Activated CD4-positive, alpha-beta T cell treated with anti-CD3 and anti-CD28 coated beads, Interleukin-2, amount 50 U/mL, for 4 hours (primary cell): ENCODE results near the gene SEPTIN6.
"Not testable (repeated sequence)": the region's sequence is repeated elsewhere in the genome, so short reads cannot be mapped to it uniquely, and the experiment has no call there.

Experiments used
- DNase-seq, 2 experiments: peaks; one replicate each; pipeline ENCODE4 v3.0.0-alpha.2; 2020

Gene SEPTIN6

GRCh38 chrX:119690921-119691716, 1.8 kb downstream of the SEPTIN6 start:
- peak; percentile 72 to 73 for DNase-seq

DNA sequence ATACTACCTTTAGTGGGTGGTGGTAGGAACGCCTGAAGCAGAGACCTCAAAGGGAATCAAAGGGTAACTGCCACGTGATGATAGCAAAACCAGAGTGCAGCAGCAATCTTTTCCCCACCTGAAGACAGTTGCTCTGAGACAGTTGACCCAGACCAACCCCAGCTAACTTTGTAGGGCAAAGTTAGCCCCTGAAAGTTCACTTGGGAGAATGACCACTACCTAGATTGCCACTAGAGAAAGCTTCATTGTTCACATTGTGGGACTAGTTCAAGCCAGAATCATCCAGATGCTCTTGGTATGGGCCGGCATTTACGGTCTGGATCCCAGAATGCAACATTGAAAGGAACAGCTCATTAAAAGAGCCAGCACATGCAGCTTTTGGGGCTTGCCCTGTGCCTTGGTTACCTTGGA, 4.1 kb downstream of the SEPTIN6 start:
- DNase-seq: no peak

- no peak for DNase-seq
Observed at GRCh38 chrX:119687661-119688413, 5.1 kb downstream of the SEPTIN6 start.

GRCh38 chrX:119686087-119686691, 6.8 kb downstream of the SEPTIN6 start:
- no peak for DNase-seq

- DNase-seq: peak in 1 of 2 experiments; percentile 37
Observed at GRCh38 chrX:119685225-119686066, 7.5 kb downstream of the SEPTIN6 start.

DNA sequence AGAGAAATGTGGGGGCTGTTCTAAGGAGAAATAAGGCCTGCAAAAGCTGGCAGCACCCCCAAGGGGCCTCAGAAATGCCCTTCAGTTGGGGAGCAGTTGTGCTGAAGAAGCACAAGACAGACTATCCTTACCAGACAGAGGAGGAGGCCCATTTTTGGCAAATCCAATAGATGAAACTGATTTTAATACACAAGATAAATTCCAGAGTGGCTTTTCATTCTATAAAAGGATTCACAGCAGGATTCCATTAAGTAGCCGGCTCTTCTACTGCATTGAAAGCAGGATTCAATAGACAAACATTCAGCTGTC, 8.1 kb downstream of the SEPTIN6 start:
- no peak for DNase-seq

GRCh38 chrX:119684312-119684711, 8.7 kb downstream of the SEPTIN6 start:
- DNase-seq: not testable (repeated sequence)

DNA sequence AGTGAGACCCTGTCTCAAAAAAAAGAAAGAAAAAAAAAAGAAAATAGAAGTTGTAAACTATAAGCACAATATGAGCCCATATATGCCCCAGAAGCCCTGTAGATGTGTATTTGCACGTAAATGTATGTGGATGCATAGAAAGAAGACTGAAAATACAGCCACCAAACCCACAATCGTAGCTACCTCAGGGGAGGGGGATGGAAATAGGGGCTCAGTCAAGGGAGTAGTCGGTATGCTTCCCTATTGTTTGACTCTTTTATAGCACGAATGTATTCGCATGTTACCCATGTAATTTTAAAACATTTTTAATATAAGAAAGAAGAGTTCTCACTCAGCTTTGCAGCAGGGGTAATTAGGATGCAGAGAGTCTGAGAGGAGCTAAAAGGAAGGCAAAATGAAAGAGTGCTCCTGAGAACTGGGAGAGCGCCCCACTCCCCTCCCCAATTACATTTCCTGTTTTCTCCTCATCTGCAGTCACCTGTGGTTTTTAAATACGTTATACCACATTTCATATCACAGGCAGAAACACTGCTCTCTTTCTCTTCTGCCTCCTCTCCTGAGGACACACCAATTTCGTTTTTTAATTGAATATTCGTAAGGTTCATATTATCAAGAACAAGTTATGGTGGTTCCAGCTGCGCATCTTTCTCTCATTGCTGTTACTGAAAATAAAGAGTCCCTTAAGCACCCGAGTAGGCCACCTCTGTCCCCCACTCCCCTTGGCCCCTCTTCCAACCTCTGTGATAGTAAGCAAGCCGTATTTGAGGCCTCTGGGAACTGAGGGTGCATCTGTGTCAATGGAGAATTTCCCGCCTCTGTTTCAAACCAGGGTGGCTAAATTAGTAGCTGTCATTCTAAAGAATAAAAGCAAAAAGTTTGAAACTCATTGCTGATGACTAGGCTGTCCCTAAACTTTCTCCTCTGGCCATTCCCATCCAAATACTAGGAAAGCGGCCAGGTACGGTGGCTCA, 10.7 kb downstream of the SEPTIN6 start:
- DNase-seq: no peak

- no peak for DNase-seq
Observed at GRCh38 chrX:119677654-119677981, 15.3 kb downstream of the SEPTIN6 start.

DNA sequence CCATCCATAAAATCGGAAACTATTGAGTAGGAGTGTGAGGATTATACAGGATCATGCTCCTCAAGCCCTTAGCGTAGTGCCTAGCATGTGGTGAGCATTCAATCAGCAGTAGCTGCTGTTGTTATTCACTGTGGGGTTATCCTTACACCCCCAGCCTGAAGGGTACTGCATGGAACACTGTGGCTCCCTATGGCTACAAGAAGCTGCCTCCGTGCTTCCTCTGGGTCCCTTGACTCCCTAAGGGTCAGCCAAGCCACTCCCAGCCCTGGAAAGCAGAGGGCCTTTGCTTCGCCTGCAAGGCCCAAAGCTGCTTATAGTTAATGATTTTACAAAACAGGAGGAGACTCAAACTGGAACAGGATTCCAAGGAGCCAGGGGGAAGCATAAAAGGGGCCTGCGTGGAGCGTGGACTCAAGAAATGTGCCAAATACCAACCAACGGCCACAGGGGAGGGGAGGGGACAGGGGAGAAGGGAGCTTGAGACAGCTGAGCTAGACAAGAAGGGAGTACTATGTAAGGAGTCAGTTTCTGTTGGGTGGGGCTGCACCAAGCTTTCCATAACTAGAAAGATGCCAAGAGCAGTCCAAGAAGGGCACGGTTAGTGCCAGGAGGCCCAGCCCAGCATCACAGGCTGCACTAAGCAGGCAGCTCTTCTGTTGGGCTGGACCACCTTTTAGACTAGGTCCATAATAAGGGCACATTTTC, 15.9 kb downstream of the SEPTIN6 start:
- DNase-seq: no peak

DNA sequence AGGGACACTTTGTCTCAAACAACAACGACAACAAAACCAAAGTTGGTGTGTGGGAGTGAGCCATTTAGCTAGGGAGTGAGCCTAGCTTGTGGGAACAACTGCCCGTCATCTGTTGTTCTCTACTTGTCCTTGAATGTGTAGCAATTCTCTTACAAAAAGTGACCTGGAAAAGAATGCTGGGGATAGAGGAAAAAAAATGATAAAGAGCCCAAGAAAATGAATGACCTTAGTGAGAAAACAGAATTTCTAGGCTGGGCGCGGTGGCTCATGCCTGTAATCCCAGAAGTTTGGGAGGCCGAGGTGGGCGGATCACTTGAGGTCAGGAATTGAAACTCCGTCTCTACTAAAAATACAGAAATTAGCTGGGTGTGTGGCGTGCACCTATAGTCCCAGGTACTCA, 19.6 kb downstream of the SEPTIN6 start:
- DNase-seq: no peak

DNA sequence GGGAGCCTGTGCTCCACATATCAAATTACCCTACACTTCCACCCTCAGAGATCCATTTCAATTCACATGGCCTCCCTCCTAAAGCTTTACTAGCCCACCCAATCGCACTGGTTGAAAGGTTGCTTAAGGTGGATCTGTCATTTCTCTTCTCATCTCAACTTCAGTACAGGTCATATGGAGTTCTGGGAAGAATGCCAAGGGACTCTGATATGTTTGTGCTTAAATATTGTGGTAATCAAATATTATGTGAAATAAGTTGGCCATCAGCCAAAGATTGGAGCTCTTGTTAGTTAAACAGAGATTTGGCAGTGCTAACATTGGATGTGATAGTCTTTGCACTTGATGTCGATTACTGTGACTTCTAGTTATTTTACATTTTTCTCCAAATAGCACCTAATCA, 20.5 kb downstream of the SEPTIN6 start:
- DNase-seq: no peak

DNA sequence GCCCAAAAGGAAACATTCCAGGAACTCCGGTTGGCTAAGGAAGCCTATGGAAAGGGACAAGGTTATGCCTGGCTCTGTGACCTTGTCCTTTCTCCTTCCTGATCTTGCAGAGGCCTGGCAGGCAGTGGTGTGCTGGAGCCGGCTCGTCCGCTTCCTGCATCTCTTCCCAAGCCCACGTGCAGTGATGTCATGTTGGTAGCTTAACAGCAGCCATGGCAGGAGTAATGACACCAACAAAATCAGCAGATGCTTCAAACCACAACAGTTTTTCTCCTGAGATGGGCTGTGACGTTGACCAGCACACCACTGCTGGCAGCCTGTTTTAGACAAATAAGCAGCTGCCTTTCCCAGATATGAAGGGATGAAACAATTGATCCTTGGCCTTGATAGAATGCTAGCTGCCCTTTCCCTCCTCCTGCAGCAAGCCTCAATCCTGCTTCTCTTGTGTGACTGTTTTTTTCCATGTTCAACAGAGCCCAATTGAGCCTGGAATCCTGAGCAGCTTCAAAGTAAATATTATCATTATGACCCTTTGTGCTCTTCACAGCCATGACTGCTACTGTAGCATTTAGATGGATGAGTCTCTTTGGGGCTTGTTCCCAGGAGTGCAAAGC, 23.4 kb downstream of the SEPTIN6 start:
- no peak for DNase-seq

DNA sequence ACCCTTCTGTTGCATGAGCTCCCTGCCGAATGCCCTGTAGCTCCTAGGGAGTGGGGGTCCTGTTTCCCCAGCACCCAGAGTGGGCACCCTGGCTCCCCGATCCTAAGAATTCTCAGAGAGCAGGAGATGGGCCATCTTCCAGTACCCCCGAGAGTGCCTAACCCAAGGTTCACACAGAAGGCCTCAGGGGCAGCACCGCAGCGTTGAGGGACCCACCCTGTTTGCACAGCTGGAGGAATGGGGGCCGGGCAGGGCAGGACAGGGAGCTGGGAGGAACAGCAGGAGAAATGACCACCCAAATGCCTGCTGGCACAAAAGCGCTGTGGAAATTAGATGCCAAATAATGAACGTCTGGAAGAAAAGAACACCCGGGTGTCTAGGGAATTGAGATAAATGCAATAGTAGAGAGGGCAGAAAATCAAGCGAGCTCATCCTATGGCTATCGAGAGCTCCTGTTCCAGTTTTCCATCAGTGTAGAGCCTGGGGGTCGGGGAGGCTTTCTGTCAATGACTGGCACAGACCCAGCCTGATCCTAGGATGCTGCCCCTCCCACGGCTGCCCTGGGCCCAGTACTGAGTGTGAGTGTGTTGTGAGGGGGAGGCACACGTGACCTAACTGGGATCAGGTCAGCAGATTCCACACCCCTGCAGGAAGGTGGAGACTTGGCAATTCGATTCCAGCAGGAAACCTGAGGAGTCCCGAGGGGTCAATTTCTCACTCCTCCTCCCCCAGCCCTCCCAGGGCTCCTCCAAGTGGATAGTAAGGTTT, 25.7 kb downstream of the SEPTIN6 start:
- DNase-seq: no peak

- not testable (repeated sequence) for DNase-seq
Observed at GRCh38 chrX:119664877-119665276, 28.1 kb downstream of the SEPTIN6 start.

DNA sequence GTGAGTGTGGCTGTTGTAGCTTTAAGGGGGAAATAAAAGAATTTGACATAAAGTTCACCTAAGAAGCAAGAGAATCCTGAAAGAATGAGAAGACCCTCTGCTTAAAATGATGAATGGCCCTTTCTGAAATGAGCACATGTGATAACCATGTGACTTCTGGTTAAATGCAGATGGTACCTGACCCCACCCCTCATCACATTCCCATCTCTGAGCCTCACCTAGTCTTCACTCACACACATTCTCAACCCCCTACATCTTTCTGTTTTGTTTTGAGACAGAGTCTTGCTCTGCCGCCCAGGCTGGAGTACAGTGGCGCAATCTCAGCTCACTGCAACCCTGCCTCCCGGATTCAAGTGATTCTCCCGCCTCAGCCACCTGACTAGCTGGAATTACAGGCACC, 31.5 kb downstream of the SEPTIN6 start:
- DNase-seq: no peak

DNA sequence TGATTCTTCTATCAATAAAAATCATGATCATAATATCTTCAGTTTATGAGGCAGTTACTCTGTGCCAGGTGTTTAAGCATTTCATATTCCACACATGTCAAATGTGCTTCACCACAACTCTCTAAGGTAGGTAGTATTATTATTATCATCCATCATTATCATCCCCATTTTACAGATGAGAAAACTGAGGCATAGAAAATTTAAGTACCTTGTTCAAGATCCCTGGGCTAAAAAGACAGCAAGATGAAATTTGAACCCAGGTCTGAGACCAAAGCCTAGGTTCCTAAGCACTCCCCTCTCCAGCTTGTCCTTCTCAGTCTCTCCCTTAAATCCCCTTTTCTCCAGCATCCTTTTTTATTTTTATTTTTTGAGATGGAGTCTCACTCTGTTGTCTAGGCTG, 33.4 kb downstream of the SEPTIN6 start:
- DNase-seq: no peak

GRCh38 chrX:119655125-119655524, 37.8 kb downstream of the SEPTIN6 start:
- peak; percentile 78 to 82 for DNase-seq

DNA sequence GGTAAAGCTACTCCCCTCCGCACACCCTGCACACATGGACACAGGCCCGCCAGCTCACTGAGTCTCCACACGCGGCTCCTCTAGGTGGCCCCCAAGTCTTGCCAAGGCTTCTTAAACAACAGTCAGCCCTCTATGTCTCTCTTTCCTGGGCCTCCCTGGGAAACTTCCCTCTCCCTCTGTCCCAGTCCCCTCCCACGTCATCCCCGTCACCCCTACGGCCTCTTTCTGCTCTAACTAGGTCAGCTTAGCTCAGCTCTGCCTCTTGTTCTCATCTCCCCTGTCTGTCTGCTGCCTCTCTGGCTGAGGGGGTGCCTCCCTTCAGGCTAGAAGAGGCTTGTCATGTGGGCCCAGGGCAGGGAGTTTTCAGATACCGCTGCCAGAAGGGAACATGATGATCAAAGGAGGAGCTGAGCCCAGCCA, 38.8 kb downstream of the SEPTIN6 start:
- DNase-seq: peak; percentile 17 to 26

DNA sequence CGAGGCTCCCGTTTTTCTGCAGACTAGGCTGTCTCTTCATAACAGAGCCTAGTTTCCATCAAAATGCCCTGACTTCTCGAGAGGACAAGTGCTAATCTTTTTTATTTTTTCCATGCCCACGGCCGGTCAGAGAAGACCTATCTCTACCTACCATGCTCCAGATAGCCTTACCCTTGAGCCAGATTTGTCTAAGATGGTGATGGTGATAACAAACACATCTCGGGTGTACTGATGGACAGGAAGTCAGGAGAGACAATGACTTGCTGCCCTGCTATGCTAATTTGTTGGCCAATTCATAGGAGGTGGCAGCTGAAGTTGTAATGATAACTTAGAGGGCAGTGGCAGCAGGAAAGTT, 44.6 kb downstream of the SEPTIN6 start:
- no peak for DNase-seq
